Activated naive CD4-positive, alpha-beta T cell treated with anti-CD3 and anti-CD28 coated beads, Interleukin-2, amount 10 ng/mL, durations not matched to agents 7 days and 5 days (primary cell): Measurements from ENCODE around the gene ATXN1.
A peak's percentile ranks its signal among the peaks of the same experiment; 100 is the strongest.

ENCODE experiments used
- CTCF ChIA-PET: fragments of 350-600 bp; sonication (Branson Sonifier 250); formaldehyde crosslinking; loops from one replicate; lab custom pipeline; 2021; ENCODE audit warnings: antibody characterized with exemption; lab: Charles Lee
- DNase-seq: peaks from one replicate; pipeline ENCODE4 v3.0.0-alpha.2; 2020
- H3K27ac Mint-ChIP-seq: one replicate; pipeline ENCODE4 v1.8.0; 2021; ENCODE audit warnings: mild to moderate bottlenecking, moderate library complexity, mixed read lengths
- H3K27me3 Mint-ChIP-seq: one replicate; pipeline ENCODE4 v1.8.0; 2021; ENCODE audit warnings: mild to moderate bottlenecking, mixed read lengths
- H3K36me3 Mint-ChIP-seq: one replicate; pipeline ENCODE4 v1.8.0; 2021; ENCODE audit warnings: mixed read lengths
- H3K4me1 Mint-ChIP-seq: one replicate; pipeline ENCODE4 v1.8.0; 2021; ENCODE audit warnings: mixed read lengths
- H3K4me3 Mint-ChIP-seq: one replicate; pipeline ENCODE4 v1.8.0; 2021; ENCODE audit warnings: mild to moderate bottlenecking, moderate library complexity, mixed read lengths
- H3K9me3 Mint-ChIP-seq: one replicate; pipeline ENCODE4 v1.8.0; 2021; ENCODE audit warnings: mixed read lengths

The ATXN1 gene

GRCh38 chr6:16751251-16751946 lies 9.9 kb downstream of the ATXN1 start:
- Mint-ChIP-seq H3K4me3 (no peak overlapping the region), H3K27ac (no peak overlapping the region), H3K9me3 (no peaks in the 10 kb centered on the region), H3K27me3 (no peaks in the 10 kb centered on the region), H3K4me1 (peaks cover 25% of the 10 kb centered on the region), H3K36me3 (peaks cover 61% of the 10 kb centered on the region)
- no peak for DNase-seq
- CTCF ChIA-PET = no interaction called here

GRCh38 chr6:16750566-16750965 lies 10.7 kb downstream of the ATXN1 start:
- H3K4me3 Mint-ChIP-seq = no peak overlapping the region
- no peaks in the 10 kb centered on the region for H3K27me3 Mint-ChIP-seq
- peaks cover 28% of the 10 kb centered on the region for H3K4me1 Mint-ChIP-seq
- no peak for DNase-seq
- peaks cover 60% of the 10 kb centered on the region for H3K36me3 Mint-ChIP-seq
- CTCF ChIA-PET = interaction anchor here (1.0 to 1.6 kb wide), 2 partner anchors 8 to 12 kb away, joined by 3 read pairs; no protein-coding TSS in a partner anchor
- H3K27ac Mint-ChIP-seq = no peak overlapping the region
- H3K9me3 Mint-ChIP-seq = no peaks in the 10 kb centered on the region

- peaks cover 61% of the 10 kb centered on the region for H3K36me3 Mint-ChIP-seq
- H3K9me3 Mint-ChIP-seq = no peaks in the 10 kb centered on the region
- DNase-seq = no peak
- no peak overlapping the region for H3K4me3 Mint-ChIP-seq
- CTCF ChIA-PET = interaction anchor here (1.0 to 1.6 kb wide), 2 partner anchors 8 to 12 kb away, joined by 3 read pairs; no protein-coding TSS in a partner anchor
- H3K27ac Mint-ChIP-seq = peak overlapping the region; percentile 22
- no peaks in the 10 kb centered on the region for H3K27me3 Mint-ChIP-seq
- H3K4me1 Mint-ChIP-seq = peaks cover 28% of the 10 kb centered on the region
Observed at GRCh38 chr6:16749516-16750485, 11.5 kb downstream of the ATXN1 start.

GRCh38 chr6:16748025-16748319 lies 13.3 kb downstream of the ATXN1 start:
- Mint-ChIP-seq H3K9me3 (no peaks in the 10 kb centered on the region), H3K27me3 (no peaks in the 10 kb centered on the region), H3K4me3 (no peak overlapping the region), H3K36me3 (peaks cover 64% of the 10 kb centered on the region), H3K27ac (no peak overlapping the region), H3K4me1 (peaks cover 19% of the 10 kb centered on the region)
- CTCF ChIA-PET = interaction anchor here (1.0 kb wide), 1 partner anchor 23 kb away, joined by 3 read pairs; no protein-coding TSS in a partner anchor
- no peak for DNase-seq

GRCh38 chr6:16747232-16748024 lies 13.8 kb downstream of the ATXN1 start:
- no peak overlapping the region for H3K4me3 Mint-ChIP-seq
- peaks cover 59% of the 10 kb centered on the region for H3K36me3 Mint-ChIP-seq
- no peaks in the 10 kb centered on the region for H3K9me3 Mint-ChIP-seq
- DNase-seq = no peak
- H3K27me3 Mint-ChIP-seq = no peaks in the 10 kb centered on the region
- no peak overlapping the region for H3K27ac Mint-ChIP-seq
- H3K4me1 Mint-ChIP-seq = peaks cover 20% of the 10 kb centered on the region
- CTCF ChIA-PET = interaction anchor here (1.0 kb wide), 1 partner anchor 23 kb away, joined by 3 read pairs; no protein-coding TSS in a partner anchor

- Mint-ChIP-seq H3K36me3 (peaks cover 54% of the 10 kb centered on the region), H3K27ac (no peak overlapping the region), H3K9me3 (no peaks in the 10 kb centered on the region), H3K4me1 (peaks cover 24% of the 10 kb centered on the region), H3K27me3 (no peaks in the 10 kb centered on the region), H3K4me3 (no peak overlapping the region)
- no peak for DNase-seq
- CTCF ChIA-PET = interaction anchor here (2.4 kb wide), 1 partner anchor 17 kb away, joined by 7 read pairs; no protein-coding TSS in a partner anchor
Observed at GRCh38 chr6:16746812-16747211, 14.4 kb downstream of the ATXN1 start.

- Mint-ChIP-seq H3K27ac (no peak overlapping the region), H3K4me1 (peaks cover 28% of the 10 kb centered on the region), H3K27me3 (no peaks in the 10 kb centered on the region), H3K36me3 (peaks cover 49% of the 10 kb centered on the region), H3K9me3 (no peaks in the 10 kb centered on the region), H3K4me3 (no peak overlapping the region)
- CTCF ChIA-PET = interaction anchor here (2.4 kb wide), 1 partner anchor 17 kb away, joined by 7 read pairs; no protein-coding TSS in a partner anchor
- no peak for DNase-seq
Observed at GRCh38 chr6:16746401-16746800, 14.9 kb downstream of the ATXN1 start.

GRCh38 chr6:16743664-16744210 lies 17.5 kb downstream of the ATXN1 start:
- Mint-ChIP-seq H3K9me3 (no peaks in the 10 kb centered on the region), H3K4me3 (no peak overlapping the region), H3K27ac (no peak overlapping the region), H3K27me3 (no peaks in the 10 kb centered on the region), H3K4me1 (peaks cover 38% of the 10 kb centered on the region), H3K36me3 (peaks cover 45% of the 10 kb centered on the region)
- CTCF ChIA-PET = no interaction called here
- DNase-seq = no peak

GRCh38 chr6:16742116-16742515 lies 19.1 kb downstream of the ATXN1 start:
- Mint-ChIP-seq H3K4me1 (peaks cover 38% of the 10 kb centered on the region), H3K27ac (no peak overlapping the region)

GRCh38 chr6:16741112-16742016 lies 19.9 kb downstream of the ATXN1 start:
- H3K9me3 Mint-ChIP-seq = no peaks in the 10 kb centered on the region
- H3K4me1 Mint-ChIP-seq = peaks cover 43% of the 10 kb centered on the region
- no peak for DNase-seq
- CTCF ChIA-PET = interaction anchor here (0.6 kb wide), 1 partner anchor 10 kb away, joined by 3 read pairs; no protein-coding TSS in a partner anchor
- no peaks in the 10 kb centered on the region for H3K27me3 Mint-ChIP-seq
- H3K36me3 Mint-ChIP-seq = peaks cover 44% of the 10 kb centered on the region
- H3K27ac Mint-ChIP-seq = no peak overlapping the region
- H3K4me3 Mint-ChIP-seq = no peak overlapping the region

More at GRCh38 chr6:16742116-16742515, 19.1 kb downstream of the ATXN1 start:
- Mint-ChIP-seq H3K9me3 (no peaks in the 10 kb centered on the region), H3K36me3 (peaks cover 45% of the 10 kb centered on the region), H3K27me3 (no peaks in the 10 kb centered on the region), H3K4me3 (no peak overlapping the region)
- DNase-seq = no peak
- CTCF ChIA-PET = no interaction called here

GRCh38 chr6:16740097-16740496 lies 21.2 kb downstream of the ATXN1 start:
- H3K27me3 Mint-ChIP-seq = no peaks in the 10 kb centered on the region
- H3K27ac Mint-ChIP-seq = no peak overlapping the region
- H3K9me3 Mint-ChIP-seq = no peaks in the 10 kb centered on the region
- no peak for DNase-seq
- peaks cover 51% of the 10 kb centered on the region for H3K36me3 Mint-ChIP-seq
- CTCF ChIA-PET = interaction anchor here (1.3 to 2.8 kb wide), 3 partner anchors 22 to 29 kb away, joined by 3 to 9 read pairs (median 8); partner anchors contain the start of gene ATXN1
- H3K4me1 Mint-ChIP-seq = peaks cover 44% of the 10 kb centered on the region
- H3K4me3 Mint-ChIP-seq = no peak overlapping the region

GRCh38 chr6:16739329-16739801 lies 21.9 kb downstream of the ATXN1 start:
- Mint-ChIP-seq H3K9me3 (no peaks in the 10 kb centered on the region), H3K36me3 (peaks cover 49% of the 10 kb centered on the region), H3K4me1 (peaks cover 45% of the 10 kb centered on the region)

More at GRCh38 chr6:16739329-16739801, 21.9 kb downstream of the ATXN1 start:
- no peak for DNase-seq
- CTCF ChIA-PET = interaction anchor here (1.3 to 2.8 kb wide), 3 partner anchors 22 to 30 kb away, joined by 3 to 9 read pairs (median 8); partner anchors contain the start of gene ATXN1
- H3K4me3 Mint-ChIP-seq = no peak overlapping the region
- no peaks in the 10 kb centered on the region for H3K27me3 Mint-ChIP-seq
- H3K27ac Mint-ChIP-seq = no peak overlapping the region
